HG03460 (cell line): ENCODE results near the gene FJX1.
"Not testable (repeated sequence)": the region's sequence is repeated elsewhere in the genome, so short reads cannot be mapped to it uniquely, and the experiment has no call there.

Experiments
- ATAC-seq: cut with Tn5 transposase; IDR thresholded peaks from one replicate; pipeline ENCODE4 v1.9.1; 2021; ENCODE audit not compliant: unreplicated experiment

The FJX1 gene

GRCh38 chr11:35663408-35663702 is 45.1 kb downstream of the FJX1 start:
- ATAC-seq: no peak

GRCh38 chr11:35664977-35665441 is 46.7 kb downstream of the FJX1 start:
- no peak for ATAC-seq

- no peak for ATAC-seq
These were observed 49.0 kb downstream of the FJX1 start for GRCh38 chr11:35667257-35667656.

GRCh38 chr11:35668350-35668749 is 50.1 kb downstream of the FJX1 start:
- not testable (repeated sequence) for ATAC-seq
